ENCODE measurements around the gene GNAS-AS1.

- TF ChIP-seq, protein P1, sequence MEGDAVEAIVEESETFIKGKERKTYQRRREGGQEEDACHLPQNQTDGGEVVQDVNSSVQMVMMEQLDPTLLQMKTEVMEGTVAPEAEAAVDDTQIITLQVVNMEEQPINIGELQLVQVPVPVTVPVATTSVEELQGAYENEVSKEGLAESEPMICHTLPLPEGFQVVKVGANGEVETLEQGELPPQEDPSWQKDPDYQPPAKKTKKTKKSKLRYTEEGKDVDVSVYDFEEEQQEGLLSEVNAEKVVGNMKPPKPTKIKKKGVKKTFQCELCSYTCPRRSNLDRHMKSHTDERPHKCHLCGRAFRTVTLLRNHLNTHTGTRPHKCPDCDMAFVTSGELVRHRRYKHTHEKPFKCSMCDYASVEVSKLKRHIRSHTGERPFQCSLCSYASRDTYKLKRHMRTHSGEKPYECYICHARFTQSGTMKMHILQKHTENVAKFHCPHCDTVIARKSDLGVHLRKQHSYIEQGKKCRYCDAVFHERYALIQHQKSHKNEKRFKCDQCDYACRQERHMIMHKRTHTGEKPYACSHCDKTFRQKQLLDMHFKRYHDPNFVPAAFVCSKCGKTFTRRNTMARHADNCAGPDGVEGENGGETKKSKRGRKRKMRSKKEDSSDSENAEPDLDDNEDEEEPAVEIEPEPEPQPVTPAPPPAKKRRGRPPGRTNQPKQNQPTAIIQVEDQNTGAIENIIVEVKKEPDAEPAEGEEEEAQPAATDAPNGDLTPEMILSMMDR (conservative IDR thresholded peaks at IDR 0.05): no peak
- TF ChIP-seq EZH2 (IDR thresholded peaks at IDR 0.05; ENCODE audit: low read depth): no peak
These were observed 59.4 kb downstream of the GNAS-AS1 start for GRCh38 chr20:58791286-58791685.
